Upper lobe of left lung (tissue), 6 donors: Measurements from ENCODE around the gene FHIT. TPM values are rescaled to one million over a fixed set of nuclear protein-coding genes. Genes with fewer than 3 reads are reported as not detected.

Experiments
- ATAC-seq, 2 donors: fragments of 200-7000 bp; cut with Tn5 transposase; one replicate each; pipeline ENCODE4 v1.9.1; 2022; ENCODE audit warnings: mild to moderate bottlenecking in 2 of 2, moderate library complexity in 2 of 2; ENCODE audit not compliant: low FRiP score in 2 of 2
- DNase-seq, 2 donors: peaks; one replicate each; pipeline ENCODE4 v3.0.0-alpha.2; 2019 to 2020
- H3K27ac ChIP-seq, 4 donors: fragments of 200-600 bp; sonication (generic); one replicate each; pipeline ENCODE4 v1.5.1; 2016 to 2019
- H3K27me3 ChIP-seq, 4 donors: fragments of 200-600 bp; sonication (generic); one replicate each; pipeline ENCODE4 v1.5.1; 2017 to 2019
- H3K36me3 ChIP-seq, 4 donors: fragments of 200-600 bp; sonication (generic); one replicate each; pipeline ENCODE4 v1.5.1; 2016 to 2019
- H3K4me1 ChIP-seq, 4 donors: fragments of 200-600 bp; sonication (generic); one replicate each; pipeline ENCODE4 v1.5.1; 2018 to 2019
- H3K4me3 ChIP-seq, 4 donors: fragments of 200-600 bp; sonication (generic); one replicate each; pipeline ENCODE4 v1.5.1; 2017 to 2019; ENCODE audit warnings: mild to moderate bottlenecking in 2 of 4, moderate library complexity in 1 of 4
- H3K9me3 ChIP-seq, 4 donors: fragments of 200-600 bp; sonication (generic); one replicate each; pipeline ENCODE4 v1.5.1; 2018 to 2019
- EP300 ChIP-seq, 4 donors: sonication (generic); formaldehyde crosslinking; IDR thresholded peaks; one replicate each; pipeline ENCODE4 v1.5.1; 2017; ENCODE audit warnings: antibody characterized with exemption in 4 of 4, control low read depth in 2 of 4
- POLR2A ChIP-seq, 4 donors: fragments of 450-650 bp; IDR thresholded peaks; one replicate each; pipeline ENCODE4 v1.5.1; 2016 to 2017; ENCODE audit warnings: antibody characterized with exemption in 4 of 4, mild to moderate bottlenecking in 2 of 4
- POLR2AphosphoS5 ChIP-seq, 2 donors: sonication (generic); formaldehyde crosslinking; IDR thresholded peaks; one replicate each; pipeline ENCODE4 v1.5.1; 2017; ENCODE audit warnings: antibody characterized with exemption in 2 of 2
- WGBS, 2 donors: methylation state at CpG; one replicate each; pipeline ENCODE4 v1.1.5; 2017 to 2018; 5-methylcytosine and 5-hydroxymethylcytosine counted together
- total RNA-seq, 6 donors: library from RNA; depleted of rRNA in 4 of 6; stranded (reverse); fragments of >200 nt in 4 of 6; gene quantifications; one replicate each; pipeline versions ENCODE4 v1.1.0 to v1.2.1, GENCODE V29; 2016 to 2021
- TF ChIP-seq, protein P1 (sequence below), 6 experiments: fragments of 450-650 bp in 4 of 6; fragments of 200-600 bp in 2 of 6; sonication (generic) in 2 of 6; IDR thresholded peaks; one replicate each; pipeline ENCODE4 v1.5.1; 2016 to 2019; ENCODE audit warnings: antibody characterized with exemption in 6 of 6
- donor health status: DM: no; HTN: no; CAD: no; lungs with moderate emphysema.
- donor health status: DM: no; HTN: yes; CAD: no; lungs with severe emphysema.

Gene FHIT
- total RNA-seq, 6 donors from 2014 or later = 6.8 to 56.6 (median 11.1) TPM

DNA sequence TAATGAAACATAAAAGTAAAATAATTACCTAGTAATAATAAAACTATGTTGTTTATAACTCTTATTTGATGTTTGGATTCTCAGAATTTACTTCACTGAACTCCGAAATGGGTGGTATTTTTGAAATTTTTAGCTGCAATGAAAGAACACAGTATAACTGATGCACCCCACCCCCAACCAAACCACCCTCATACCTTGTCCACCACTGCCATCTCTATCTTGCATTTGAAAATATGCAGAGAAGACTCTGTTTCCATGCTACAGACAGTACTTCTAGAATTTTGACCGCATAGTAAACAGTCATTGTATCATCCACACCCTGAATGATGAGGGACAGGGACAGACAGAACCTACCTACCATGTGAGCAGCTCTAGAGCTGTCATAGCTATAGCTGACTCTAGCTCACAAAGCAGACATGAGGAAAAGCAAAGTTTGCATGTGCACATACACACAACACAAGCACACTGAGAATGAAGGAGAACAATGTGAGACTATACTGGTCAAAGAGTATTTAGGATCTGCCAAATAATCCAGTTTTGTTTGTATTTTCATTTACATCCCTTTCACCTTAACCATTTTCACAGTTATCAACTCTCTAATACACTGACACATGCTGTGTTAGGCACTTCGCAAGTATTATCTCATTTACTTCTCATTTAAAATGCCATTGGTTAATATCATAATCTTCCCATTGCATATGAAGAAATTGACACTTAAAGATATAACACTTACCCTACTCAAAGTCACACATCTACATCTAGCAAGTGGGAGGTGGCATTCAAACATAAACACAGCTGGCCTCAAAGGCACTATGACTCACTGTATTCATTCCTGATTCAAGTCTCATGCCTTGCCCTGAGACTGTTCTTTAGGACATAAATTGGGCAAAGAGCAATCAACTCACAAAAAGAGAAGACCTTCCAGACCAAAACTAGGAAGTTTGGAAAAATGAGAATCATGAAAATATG is 1186.8 kb downstream of the FHIT start:
- H3K9me3 ChIP-seq = no peaks in the 10 kb centered on the region
- TF ChIP-seq POLR2A (IDR thresholded peaks at IDR 0.05) (no peak), POLR2AphosphoS5 (IDR thresholded peaks at IDR 0.05) (no peak), EP300 (IDR thresholded peaks at IDR 0.05) (no peak)
- TF ChIP-seq, protein P1, sequence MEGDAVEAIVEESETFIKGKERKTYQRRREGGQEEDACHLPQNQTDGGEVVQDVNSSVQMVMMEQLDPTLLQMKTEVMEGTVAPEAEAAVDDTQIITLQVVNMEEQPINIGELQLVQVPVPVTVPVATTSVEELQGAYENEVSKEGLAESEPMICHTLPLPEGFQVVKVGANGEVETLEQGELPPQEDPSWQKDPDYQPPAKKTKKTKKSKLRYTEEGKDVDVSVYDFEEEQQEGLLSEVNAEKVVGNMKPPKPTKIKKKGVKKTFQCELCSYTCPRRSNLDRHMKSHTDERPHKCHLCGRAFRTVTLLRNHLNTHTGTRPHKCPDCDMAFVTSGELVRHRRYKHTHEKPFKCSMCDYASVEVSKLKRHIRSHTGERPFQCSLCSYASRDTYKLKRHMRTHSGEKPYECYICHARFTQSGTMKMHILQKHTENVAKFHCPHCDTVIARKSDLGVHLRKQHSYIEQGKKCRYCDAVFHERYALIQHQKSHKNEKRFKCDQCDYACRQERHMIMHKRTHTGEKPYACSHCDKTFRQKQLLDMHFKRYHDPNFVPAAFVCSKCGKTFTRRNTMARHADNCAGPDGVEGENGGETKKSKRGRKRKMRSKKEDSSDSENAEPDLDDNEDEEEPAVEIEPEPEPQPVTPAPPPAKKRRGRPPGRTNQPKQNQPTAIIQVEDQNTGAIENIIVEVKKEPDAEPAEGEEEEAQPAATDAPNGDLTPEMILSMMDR (IDR thresholded peaks at IDR 0.05) = no peak
- no peaks in the 10 kb centered on the region for H3K27me3 ChIP-seq
- WGBS, 2 donors = 93 to 97% methylated on average over 3 of the region's 3 CpGs
- H3K4me1 ChIP-seq = no peaks in the 10 kb centered on the region
- ATAC-seq (no peak), DNase-seq (no peak)
- no peaks in the 10 kb centered on the region for H3K36me3 ChIP-seq
- H3K27ac ChIP-seq = no peak overlapping the region
- no peak overlapping the region for H3K4me3 ChIP-seq

DNA sequence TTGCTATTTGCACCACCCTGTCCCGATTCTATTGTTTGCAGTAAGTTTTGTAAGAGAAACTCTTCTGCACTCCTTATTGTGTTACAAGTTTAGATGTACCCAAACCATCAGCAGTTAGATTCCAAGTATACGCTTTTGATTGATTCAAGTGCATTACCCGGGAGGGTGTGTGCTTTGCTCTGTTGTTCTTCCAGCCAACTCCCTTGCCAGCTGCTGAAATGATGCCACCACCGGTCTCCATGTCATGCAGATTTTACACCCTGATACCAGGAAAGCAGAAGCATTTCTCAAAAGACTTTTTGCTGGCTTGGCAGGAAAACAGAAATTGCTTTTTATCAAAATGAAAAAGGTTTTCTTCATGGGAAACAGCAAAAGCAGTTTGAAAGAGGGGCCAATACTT is 1194.8 kb downstream of the FHIT start:
- no peak overlapping the region for H3K27ac ChIP-seq
- DNase-seq (no peak), ATAC-seq (no peak)
- H3K4me1 ChIP-seq = no peaks in the 10 kb centered on the region
- no peaks in the 10 kb centered on the region for H3K9me3 ChIP-seq
- TF ChIP-seq POLR2AphosphoS5 (IDR thresholded peaks at IDR 0.05) = no peak
- TF ChIP-seq, protein P1 (IDR thresholded peaks at IDR 0.05) = no peak
- no peak for TF ChIP-seq EP300 (IDR thresholded peaks at IDR 0.05)
- no peak for TF ChIP-seq POLR2A (IDR thresholded peaks at IDR 0.05)
- H3K4me3 ChIP-seq = no peak overlapping the region
- no peaks in the 10 kb centered on the region for H3K36me3 ChIP-seq
- WGBS, 2 donors = 40 to 41% methylated on average over 4 of the region's 4 CpGs
- H3K27me3 ChIP-seq = no peaks in the 10 kb centered on the region

DNA sequence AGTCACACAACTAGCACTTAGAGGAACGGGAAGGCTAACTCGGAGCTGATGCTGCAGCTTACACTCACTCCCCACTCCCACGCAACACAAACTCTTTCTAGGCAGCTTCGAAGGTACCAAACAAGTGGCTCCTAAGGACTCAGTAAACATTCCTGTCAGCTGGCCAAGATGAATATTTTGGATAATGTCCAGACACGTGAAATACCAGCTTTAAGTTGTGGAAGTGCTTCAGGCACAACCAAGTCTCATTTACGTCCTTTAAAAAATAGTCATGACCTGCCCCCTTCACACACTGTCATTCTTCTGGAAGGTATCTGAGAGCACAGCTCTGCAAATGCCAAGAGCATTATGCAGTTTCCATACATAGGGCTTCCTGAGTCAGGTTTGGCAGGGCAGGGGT is 1195.5 kb downstream of the FHIT start:
- DNase-seq = no peak
- Histone ChIP-seq H3K4me1 (no peaks in the 10 kb centered on the region), H3K27me3 (no peaks in the 10 kb centered on the region), H3K27ac (no peak overlapping the region), H3K9me3 (no peaks in the 10 kb centered on the region), H3K36me3 (no peaks in the 10 kb centered on the region), H3K4me3 (no peak overlapping the region)
- TF ChIP-seq POLR2AphosphoS5 (IDR thresholded peaks at IDR 0.05) (no peak), EP300 (IDR thresholded peaks at IDR 0.05) (no peak), POLR2A (IDR thresholded peaks at IDR 0.05) (no peak)
- TF ChIP-seq, protein P1 (IDR thresholded peaks at IDR 0.05) = no peak
- peak; percentile 34 to 37 for ATAC-seq
- WGBS, 2 donors = 41 to 51% methylated on average over 5 to 6 of the region's 6 CpGs

DNA sequence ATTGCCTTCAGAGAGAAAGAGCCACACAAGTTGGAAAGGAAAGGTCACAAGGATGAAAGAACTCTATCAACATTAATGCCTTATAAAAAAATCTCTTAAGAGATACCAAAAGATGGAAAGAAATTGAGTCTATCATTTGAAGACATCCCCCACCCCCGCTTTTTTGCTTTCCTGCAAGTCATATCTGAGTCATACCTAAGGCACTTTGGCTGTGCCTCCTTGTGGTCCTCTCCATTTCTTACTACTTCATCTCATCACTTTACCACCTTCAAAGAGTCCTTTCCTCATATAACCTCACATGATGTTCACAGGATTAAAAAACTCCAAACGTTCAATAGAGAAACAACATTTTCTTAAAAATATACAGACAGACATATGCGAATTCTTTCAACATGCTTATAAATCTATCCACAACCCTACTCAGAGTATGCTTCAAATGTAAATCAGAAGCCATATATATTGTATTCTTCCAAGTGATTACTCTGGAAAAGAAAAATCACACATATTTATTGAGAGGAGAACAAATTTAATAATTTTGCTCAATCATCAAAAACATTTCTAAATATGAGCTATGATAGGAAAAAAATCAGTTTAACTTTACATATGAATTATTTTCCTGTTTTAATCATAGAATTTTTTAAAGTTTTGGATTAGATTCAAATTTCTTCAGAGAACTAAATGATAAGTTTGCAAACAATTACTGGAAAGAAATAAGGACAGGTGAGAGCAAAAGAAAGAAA is 1197.6 kb downstream of the FHIT start:
- H3K36me3 ChIP-seq = no peaks in the 10 kb centered on the region
- no peak overlapping the region for H3K27ac ChIP-seq
- H3K27me3 ChIP-seq = no peaks in the 10 kb centered on the region
- ATAC-seq (no peak), DNase-seq (no peak)
- no peak for TF ChIP-seq POLR2A (IDR thresholded peaks at IDR 0.05)
- TF ChIP-seq, protein P1 (IDR thresholded peaks at IDR 0.05) = no peak
- TF ChIP-seq POLR2AphosphoS5 (IDR thresholded peaks at IDR 0.05) = no peak
- no peaks in the 10 kb centered on the region for H3K9me3 ChIP-seq
- WGBS, 2 donors = 87 to 88% methylated on average over 3 of the region's 3 CpGs
- no peak overlapping the region for H3K4me3 ChIP-seq
- no peaks in the 10 kb centered on the region for H3K4me1 ChIP-seq
